ENCODE data around the gene AP4E1.
"Not testable (repeated sequence)": the region's sequence is repeated elsewhere in the genome, so short reads cannot be mapped to it uniquely, and the experiment has no call there.

AP4E1 gene

GRCh38 chr15:51024735-51025453 is 116.4 kb downstream of the AP4E1 start:
- Histone ChIP-seq H3K9me3 (no peaks in the 10 kb centered on the region), H3K36me3 (no peaks in the 10 kb centered on the region), H3K4me3 (ENCODE audit: low read depth in 1 of 2, low read length in 1 of 2) (no peak overlapping the region), H3K4me1 (ENCODE audit: control insufficient read depth in 1 of 2, insufficient read depth in 1 of 2, low read depth in 1 of 2, low read length in 1 of 2) (no peaks in the 10 kb centered on the region), H3K27ac (no peak overlapping the region), H3K27me3 (peaks cover 3% of the 10 kb centered on the region)
- no peak for TF ChIP-seq CTCF (IDR thresholded peaks at IDR 0.05)

- no peaks in the 10 kb centered on the region for H3K9me3 ChIP-seq
- H3K27me3 ChIP-seq = peaks cover 3% of the 10 kb centered on the region
- H3K36me3 ChIP-seq = no peaks in the 10 kb centered on the region
- no peak overlapping the region for H3K4me3 ChIP-seq (ENCODE audit: low read depth in 1 of 2, low read length in 1 of 2)
- no peak for TF ChIP-seq CTCF (IDR thresholded peaks at IDR 0.05)
- H3K4me1 ChIP-seq (ENCODE audit: control insufficient read depth in 1 of 2, insufficient read depth in 1 of 2, low read depth in 1 of 2, low read length in 1 of 2) = no peaks in the 10 kb centered on the region
- H3K27ac ChIP-seq = no peak overlapping the region
Measured at GRCh38 chr15:51025454-51025846, 117.0 kb downstream of the AP4E1 start.

- TF ChIP-seq CTCF (IDR thresholded peaks at IDR 0.05) = no peak
- Histone ChIP-seq H3K27me3 (peaks cover 3% of the 10 kb centered on the region), H3K36me3 (no peaks in the 10 kb centered on the region), H3K9me3 (no peaks in the 10 kb centered on the region), H3K4me1 (ENCODE audit: control insufficient read depth in 1 of 2, insufficient read depth in 1 of 2, low read depth in 1 of 2, low read length in 1 of 2) (no peaks in the 10 kb centered on the region), H3K4me3 (ENCODE audit: low read depth in 1 of 2, low read length in 1 of 2) (no peak overlapping the region), H3K27ac (no peak overlapping the region)
Measured at GRCh38 chr15:51030649-51031316, 122.3 kb downstream of the AP4E1 start.

GRCh38 chr15:51037474-51037873 is 129.0 kb downstream of the AP4E1 start:
- H3K4me1 ChIP-seq (ENCODE audit: control insufficient read depth in 1 of 2, insufficient read depth in 1 of 2, low read depth in 1 of 2, low read length in 1 of 2); H3K9me3 ChIP-seq; H3K4me3 ChIP-seq (ENCODE audit: low read depth in 1 of 2, low read length in 1 of 2); H3K27ac ChIP-seq; H3K27me3 ChIP-seq; H3K36me3 ChIP-seq: not testable (repeated sequence)

GRCh38 chr15:51038162-51038973 is 129.9 kb downstream of the AP4E1 start:
- H3K36me3 ChIP-seq = no peaks in the 10 kb centered on the region
- no peaks in the 10 kb centered on the region for H3K4me1 ChIP-seq (ENCODE audit: control insufficient read depth in 1 of 2, insufficient read depth in 1 of 2, low read depth in 1 of 2, low read length in 1 of 2)
- no peak for TF ChIP-seq CTCF (IDR thresholded peaks at IDR 0.05)
- no peaks in the 10 kb centered on the region for H3K9me3 ChIP-seq
- H3K27ac ChIP-seq = no peak overlapping the region
- peaks cover 8% of the 10 kb centered on the region for H3K27me3 ChIP-seq
- no peak overlapping the region for H3K4me3 ChIP-seq (ENCODE audit: low read depth in 1 of 2, low read length in 1 of 2)

- H3K27me3 ChIP-seq = peaks cover 8% of the 10 kb centered on the region
- no peak overlapping the region for H3K4me3 ChIP-seq (ENCODE audit: low read depth in 1 of 2, low read length in 1 of 2)
- no peaks in the 10 kb centered on the region for H3K4me1 ChIP-seq (ENCODE audit: control insufficient read depth in 1 of 2, insufficient read depth in 1 of 2, low read depth in 1 of 2, low read length in 1 of 2)
- H3K36me3 ChIP-seq = no peaks in the 10 kb centered on the region
- H3K27ac ChIP-seq = no peak overlapping the region
- no peaks in the 10 kb centered on the region for H3K9me3 ChIP-seq
- TF ChIP-seq CTCF (IDR thresholded peaks at IDR 0.05) = no peak
Measured at GRCh38 chr15:51038974-51039319, 130.5 kb downstream of the AP4E1 start.
